Esophagus squamous epithelium (tissue), 4 donors: ENCODE measurements around the gene PHACTR2.

Experiments
- CTCF ChIP-seq, 6 experiments: fragments of 450-650 bp in 4 of 6; fragments of 200-600 bp in 2 of 6; sonication (generic) in 2 of 6; IDR thresholded peaks; one replicate each; pipeline ENCODE4 v1.5.1; 2016 to 2019; ENCODE audit warnings: antibody characterized with exemption in 6 of 6, mild to moderate bottlenecking in 4 of 6, moderate library complexity in 4 of 6
- POLR2A ChIP-seq, 4 donors: fragments of 450-650 bp; IDR thresholded peaks; one replicate each; pipeline ENCODE4 v1.6.1; 2017; ENCODE audit warnings: antibody characterized with exemption in 4 of 4, mild to moderate bottlenecking in 4 of 4, moderate library complexity in 3 of 4

- no peak for TF ChIP-seq CTCF (IDR thresholded peaks at IDR 0.05)
- TF ChIP-seq POLR2A (IDR thresholded peaks at IDR 0.05) = no peak
Measured at GRCh38 chr6:143773506-143774150, 95.9 kb downstream of the PHACTR2 start.
